HG02943 (cell line): ENCODE measurements around the gene MICALL1.
"Not testable (repeated sequence)": the region's sequence is repeated elsewhere in the genome, so short reads cannot be mapped to it uniquely, and the experiment has no call there.

ENCODE experiments used
- ATAC-seq: cut with Tn5 transposase; IDR thresholded peaks from one replicate; pipeline ENCODE4 v1.9.1; 2021; ENCODE audit warnings: mild to moderate bottlenecking, low read depth, moderate library complexity; ENCODE audit not compliant: unreplicated experiment

MICALL1 gene

GRCh38 chr22:37926771-37927636, 20.9 kb downstream of the MICALL1 start:
- no peak for ATAC-seq

GRCh38 chr22:37927637-37927936, 21.5 kb downstream of the MICALL1 start:
- ATAC-seq: no peak

GRCh38 chr22:37929390-37929789, 23.3 kb downstream of the MICALL1 start:
- ATAC-seq: no peak

GRCh38 chr22:37930270-37930951, 24.3 kb downstream of the MICALL1 start:
- ATAC-seq: no peak

- no peak for ATAC-seq
These were observed 24.9 kb downstream of the MICALL1 start for GRCh38 chr22:37930952-37931440.

- ATAC-seq: no peak
These were observed 25.8 kb downstream of the MICALL1 start for GRCh38 chr22:37931893-37932389.

GRCh38 chr22:37932401-37932800, 26.3 kb downstream of the MICALL1 start:
- no peak for ATAC-seq

GRCh38 chr22:37932821-37933578, 26.9 kb downstream of the MICALL1 start:
- ATAC-seq: no peak

- ATAC-seq: no peak
These were observed 27.7 kb downstream of the MICALL1 start for GRCh38 chr22:37933711-37934376.

- ATAC-seq: no peak
These were observed 34.7 kb downstream of the MICALL1 start for GRCh38 chr22:37940698-37941376.

- ATAC-seq: no peak
These were observed 36.0 kb downstream of the MICALL1 start for GRCh38 chr22:37942133-37942532.

GRCh38 chr22:37943136-37943824, 37.2 kb downstream of the MICALL1 start:
- no peak for ATAC-seq

GRCh38 chr22:37943825-37944198, 37.7 kb downstream of the MICALL1 start:
- no peak for ATAC-seq

GRCh38 chr22:37944423-37944822, 38.3 kb downstream of the MICALL1 start:
- ATAC-seq: not testable (repeated sequence)

GRCh38 chr22:37947142-37947795, 41.2 kb downstream of the MICALL1 start:
- ATAC-seq: not testable (repeated sequence)

GRCh38 chr22:37951305-37951704, 45.2 kb downstream of the MICALL1 start:
- ATAC-seq: no peak

GRCh38 chr22:37952629-37953028, 46.5 kb downstream of the MICALL1 start:
- not testable (repeated sequence) for ATAC-seq

- no peak for ATAC-seq
These were observed 47.0 kb downstream of the MICALL1 start for GRCh38 chr22:37953062-37953436.
